NCI-H460 (cell line): Measurements from ENCODE around the gene INTS15. TPM values are rescaled to one million over a fixed set of nuclear protein-coding genes. Genes with fewer than 3 reads are reported as not detected.

Experiments
- DNase-seq: peaks from one replicate; pipeline ENCODE4 v3.0.0-alpha.2; 2016; ENCODE audit warnings: low read depth; ENCODE audit errors: extremely low read depth
- polyA plus RNA-seq: library from polyadenylated mRNA; depleted of rRNA; stranded (reverse); fragments of >200 nt; gene quantifications from 2 replicates; pipeline ENCODE4 v1.2.3, GENCODE V29; 2014; cell fraction: nucleus; rRNA removed
- total RNA-seq: library from RNA; depleted of rRNA; stranded (reverse); fragments of >200 nt; shearing (Covaris generic); gene quantifications from 2 replicates; pipeline ENCODE4 v1.2.3, GENCODE V29; 2014; rRNA removed

The INTS15 gene
- 24.4 and 25.2 TPM in 2 replicates for total RNA-seq
- polyA plus RNA-seq, result 38.2 and 40.0 TPM in 2 replicates

DNA sequence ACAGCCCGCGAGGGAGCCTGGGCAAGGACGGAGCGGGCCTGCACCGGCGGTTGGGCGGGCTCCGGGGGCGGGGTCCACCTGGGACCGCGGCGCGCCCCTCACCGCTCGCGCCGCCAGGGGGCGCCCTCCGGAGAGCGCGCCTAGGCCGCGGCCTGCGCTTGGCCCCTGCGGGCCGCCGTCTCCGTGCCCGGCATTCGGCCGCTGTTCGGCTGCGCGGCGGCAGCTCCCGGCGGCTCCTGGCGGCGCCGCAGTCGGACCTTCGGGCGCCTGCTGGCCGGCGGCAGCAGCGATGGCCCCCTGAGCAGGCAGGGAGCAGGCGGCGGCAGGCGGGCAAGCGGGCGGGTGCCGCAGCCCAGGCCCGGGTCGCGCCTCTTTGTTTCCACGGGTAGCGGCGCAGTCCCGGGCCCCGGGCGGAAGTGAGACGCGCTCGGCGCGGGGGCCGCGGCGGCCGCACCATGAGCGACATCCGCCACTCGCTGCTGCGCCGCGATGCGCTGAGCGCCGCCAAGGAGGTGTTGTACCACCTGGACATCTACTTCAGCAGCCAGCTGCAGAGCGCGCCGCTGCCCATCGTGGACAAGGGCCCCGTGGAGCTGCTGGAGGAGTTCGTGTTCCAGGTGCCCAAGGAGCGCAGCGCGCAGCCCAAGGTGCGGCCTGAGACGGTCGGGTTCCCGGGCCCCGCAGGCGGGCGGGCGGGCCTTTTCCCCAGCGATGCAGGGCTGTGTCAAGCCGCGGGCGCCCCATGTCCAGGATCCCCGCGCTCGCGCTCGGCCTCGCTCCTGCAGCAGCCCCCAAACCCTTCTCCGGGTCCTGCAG is at the start of gene INTS15:
TSS of gene INTS15 (plus strand) at position 193 of the 816 bp plus-strand sequence. CDS start at position 456, 263 bp downstream.
- peak; percentile 72 for DNase-seq

- no peak for DNase-seq
These were observed 47.5 kb upstream of the INTS15 start for GRCh38 chr7:6542368-6542767.

- DNase-seq, result no peak
These were observed 44.3 kb upstream of the INTS15 start for GRCh38 chr7:6545398-6546126.

DNA sequence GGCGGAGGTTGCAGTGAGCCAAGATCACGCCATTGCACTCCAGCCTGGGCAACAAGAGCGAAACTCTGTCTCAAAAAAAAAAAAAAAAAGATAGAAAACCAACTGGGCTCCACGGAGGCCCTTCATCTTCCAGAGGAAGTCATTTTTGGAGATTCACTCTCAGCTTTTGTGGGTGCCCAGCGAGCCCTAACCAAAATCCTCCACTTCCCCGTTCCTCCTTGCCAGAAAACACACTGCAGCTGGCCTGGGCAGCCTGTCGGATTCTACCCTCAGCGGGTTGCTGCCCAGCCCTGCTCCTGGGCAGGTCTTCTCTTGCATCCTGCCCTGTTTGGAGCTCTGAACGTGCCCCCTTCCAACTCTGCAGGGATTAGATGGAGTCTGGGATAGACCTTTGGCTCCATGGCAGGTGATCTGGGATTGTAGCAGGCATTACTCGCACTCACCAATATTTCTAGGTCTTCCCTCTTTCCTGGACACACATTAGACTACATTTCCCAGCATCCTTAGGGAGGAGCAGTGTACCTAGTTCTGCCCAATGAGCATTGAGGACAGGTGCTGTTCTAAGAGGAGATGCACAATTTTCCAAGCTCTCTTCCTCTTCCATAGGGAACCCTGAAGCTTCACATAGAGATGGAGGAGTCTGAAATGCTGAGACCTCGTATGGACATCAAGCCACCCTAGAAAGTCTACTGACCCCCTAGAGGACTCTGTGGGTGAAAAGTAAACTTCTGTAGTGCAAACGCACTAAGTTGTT is 43.1 kb upstream of the INTS15 start:
- DNase-seq, result no peak

DNA sequence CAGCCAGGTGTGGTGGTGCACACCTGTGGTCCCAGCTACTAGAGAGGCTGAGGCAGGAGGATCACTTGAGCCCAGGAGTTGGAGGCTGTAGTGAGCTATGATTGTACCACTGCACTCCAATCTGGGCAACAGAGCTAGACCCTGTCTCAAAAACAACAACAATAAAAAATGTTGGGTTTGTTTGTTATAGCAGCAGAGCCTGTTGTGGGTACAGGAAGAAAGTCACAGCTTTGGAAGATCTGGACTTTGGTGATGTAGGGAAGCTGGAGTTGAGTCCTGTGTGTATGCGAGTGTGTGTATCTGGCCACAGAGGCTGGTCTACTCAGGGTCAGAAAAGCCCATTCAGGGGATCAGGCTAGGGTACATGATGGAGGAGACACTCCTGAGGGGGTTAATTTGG is 42.4 kb upstream of the INTS15 start:
- DNase-seq, result no peak

GRCh38 chr7:6551016-6551511 is 38.8 kb upstream of the INTS15 start, which contains the start of gene GRID2IP:
TSS of gene GRID2IP (minus strand) at chr7:6551461. CDS start at chr7:6551436, 25 bp downstream.
- DNase-seq, result no peak

GRCh38 chr7:6553448-6554044 is 36.3 kb upstream of the INTS15 start:
- DNase-seq, result no peak

DNA sequence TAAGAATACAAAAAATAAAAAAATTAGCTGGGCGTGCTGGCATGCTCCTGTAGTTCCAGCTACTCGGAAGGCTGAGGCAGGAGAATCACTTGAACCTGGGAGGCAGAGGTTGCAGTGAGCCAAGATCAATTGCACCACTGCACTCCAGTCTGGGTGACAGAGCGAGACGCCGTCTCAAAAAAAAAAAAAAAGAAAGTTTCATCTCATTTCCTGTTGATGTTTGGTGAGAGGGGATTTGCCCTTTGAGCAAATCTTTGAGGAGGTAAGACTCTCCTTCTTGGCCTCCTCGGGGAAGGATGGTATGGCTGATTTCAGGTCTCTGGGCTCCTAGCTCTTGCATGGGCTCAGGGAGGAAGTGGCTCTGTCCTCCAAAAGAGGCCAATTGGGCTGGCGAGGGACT is 35.0 kb upstream of the INTS15 start:
- DNase-seq, result no peak

- DNase-seq, result no peak
These were observed 33.6 kb upstream of the INTS15 start for GRCh38 chr7:6556196-6556595.

DNA sequence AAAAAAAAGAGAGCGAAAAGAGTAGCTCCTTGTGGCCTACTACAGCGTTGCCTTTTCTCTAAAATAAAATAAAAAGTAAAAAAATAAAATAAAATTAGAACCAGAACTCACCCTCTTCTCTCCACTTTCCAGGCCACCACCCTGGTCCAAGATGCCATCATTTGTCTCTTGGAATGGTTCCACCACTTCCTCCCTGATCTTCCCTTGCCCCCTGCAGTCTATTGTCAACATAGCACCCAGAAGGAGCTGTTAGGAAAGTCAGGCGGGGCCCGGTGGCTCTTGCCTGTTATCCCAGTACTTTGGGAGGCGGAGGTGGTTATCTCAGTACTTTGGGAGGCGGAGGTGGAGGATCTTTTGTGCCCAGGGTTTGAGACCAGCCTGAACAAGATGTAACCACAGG is 31.0 kb upstream of the INTS15 start:
- peak; percentile 69 for DNase-seq

- no peak for DNase-seq
These were observed 29.9 kb upstream of the INTS15 start for GRCh38 chr7:6559896-6560295.

DNA sequence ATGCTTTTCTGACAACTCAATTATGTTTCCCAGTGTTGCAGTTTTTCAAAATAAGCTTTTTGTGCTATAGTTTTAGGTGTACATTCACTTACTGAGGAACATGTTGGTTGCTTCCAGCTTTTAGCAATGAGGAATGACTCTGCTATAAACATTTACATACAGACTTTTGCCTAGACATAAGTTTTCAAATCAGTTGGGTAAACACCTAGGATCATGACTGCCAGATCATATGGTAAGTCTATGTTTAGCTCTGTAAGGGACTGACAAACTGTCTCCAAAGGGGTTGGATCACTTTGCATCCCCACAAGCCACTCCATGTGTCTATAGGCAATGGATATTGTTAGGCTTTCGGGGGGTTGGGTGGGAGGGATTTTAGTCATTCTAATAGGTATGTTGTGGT is 27.7 kb upstream of the INTS15 start:
- no peak for DNase-seq

GRCh38 chr7:6563936-6564770 is 25.7 kb upstream of the INTS15 start:
- no peak for DNase-seq

DNA sequence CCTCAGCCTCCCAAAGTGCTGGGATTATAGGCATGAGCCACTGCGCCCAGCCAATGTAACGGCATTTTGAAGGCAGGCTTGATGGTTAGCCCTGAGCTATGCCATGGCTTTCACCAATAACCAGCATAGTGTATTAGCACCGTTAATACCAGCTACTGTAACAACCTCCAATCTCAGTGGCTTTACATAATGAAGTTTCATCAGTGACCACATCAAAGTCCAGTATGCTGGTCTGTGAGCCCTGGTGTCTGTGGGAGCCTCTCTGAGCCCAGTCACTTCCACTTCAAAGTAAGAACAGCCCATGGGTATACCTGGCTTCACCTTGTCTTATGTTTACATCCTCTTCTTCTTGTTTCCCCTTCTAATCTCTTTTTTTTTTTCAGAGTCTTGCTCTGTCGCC is 24.2 kb upstream of the INTS15 start:
- DNase-seq, result no peak

DNA sequence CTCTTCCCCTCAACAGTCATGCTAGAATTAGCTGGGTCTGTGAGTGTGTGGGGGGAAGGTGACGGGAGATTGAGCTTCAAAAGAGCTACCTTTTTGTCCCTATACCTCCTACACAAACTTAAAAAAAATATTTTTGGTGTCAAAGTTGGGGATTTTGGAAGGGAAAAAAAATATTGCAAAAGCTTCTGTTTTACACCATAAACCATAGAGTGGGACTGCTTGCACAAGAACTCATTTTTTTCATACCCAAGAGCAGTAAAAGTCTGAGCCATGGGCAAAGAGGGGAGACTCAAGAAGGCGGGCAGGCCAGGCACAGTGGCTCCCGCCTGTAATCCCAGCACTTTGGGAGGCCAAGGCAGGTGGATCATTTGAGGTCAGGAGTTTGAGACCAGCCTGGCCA is 21.9 kb upstream of the INTS15 start:
- no peak for DNase-seq

- no peak for DNase-seq
These were observed 18.6 kb upstream of the INTS15 start for GRCh38 chr7:6571160-6571779.

GRCh38 chr7:6575281-6576023 is 14.4 kb upstream of the INTS15 start:
- DNase-seq, result no peak
